Left ventricle myocardium inferior (tissue), 1 donor: ENCODE measurements around the gene COBL. TPM values are rescaled to one million over a fixed set of nuclear protein-coding genes. Genes with fewer than 3 reads are reported as not detected.
A peak's percentile ranks its signal among the peaks of the same experiment; 100 is the strongest.

Experiments used
- DNase-seq: peaks from one replicate; pipeline ENCODE4 v3.0.0-alpha.2; 2020
- H3K27ac ChIP-seq: fragments of 200-600 bp; replicated peaks from 2 replicates; pipeline ENCODE4 v1.8.0; 2021
- H3K27me3 ChIP-seq: fragments of 200-600 bp; 2 replicates; pipeline ENCODE4 v1.8.0; 2021; ENCODE audit warnings: low read depth
- H3K36me3 ChIP-seq: fragments of 200-600 bp; 2 replicates; pipeline ENCODE4 v1.8.0; 2021
- H3K4me1 ChIP-seq: fragments of 200-600 bp; 2 replicates; pipeline ENCODE4 v1.8.0; 2021
- H3K4me3 ChIP-seq: fragments of 200-600 bp; 2 replicates; pipeline ENCODE4 v1.8.0; 2021; ENCODE audit warnings: mild to moderate bottlenecking, moderate library complexity
- H3K9me3 ChIP-seq: fragments of 200-600 bp; replicated peaks from 2 replicates; pipeline ENCODE4 v1.8.0; 2021
- intact Hi-C: fragments of 100-400 bp; cut with micrococcal nuclease; formaldehyde crosslinking; loops from one replicate; pipeline ENCODE4 v1.11.0; 2022
- total RNA-seq: library from RNA; stranded (reverse); fragmentation: NEBNext Ultra II Directional; extraction: Animal tissue kit (Norgen Biotek cat#: 25700); gene quantifications from one replicate; pipeline ENCODE4 v1.2.1, GENCODE V29; 2021
- TF ChIP-seq, protein P1 (sequence below): fragments of 200-600 bp; IDR thresholded peaks from 2 replicates; pipeline ENCODE4 v1.8.0; 2021; ENCODE audit warnings: antibody characterized with exemption, mild to moderate bottlenecking, borderline replicate concordance
- donor health status: DM: no; HTN: yes; CAD: no; lungs with severe emphysema.

Gene COBL
- total RNA-seq, 1 donor from 2014 or later = 77.1 TPM

DNA sequence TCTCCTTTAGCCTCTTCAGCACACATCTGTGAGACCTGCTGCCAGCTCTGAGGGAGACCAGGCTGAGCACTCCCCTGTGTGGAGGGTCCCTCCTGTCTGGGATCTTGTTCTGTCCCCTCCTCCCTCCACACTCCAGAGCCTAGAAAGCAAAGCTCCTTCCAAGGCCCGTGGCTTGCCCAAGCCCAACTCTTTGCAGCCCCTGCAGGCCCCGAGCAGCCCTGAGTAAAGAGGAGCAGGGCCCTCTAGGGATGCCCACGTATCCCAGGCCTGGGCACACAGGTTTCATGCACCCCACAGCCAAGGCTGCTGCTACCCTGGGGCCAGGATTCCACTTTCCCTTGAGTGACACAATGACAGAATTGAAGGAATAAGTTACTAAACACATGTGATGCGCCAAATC is 24.0 kb downstream of the COBL start:
- intact Hi-C loops = no loop called here
- TF ChIP-seq, protein P1, sequence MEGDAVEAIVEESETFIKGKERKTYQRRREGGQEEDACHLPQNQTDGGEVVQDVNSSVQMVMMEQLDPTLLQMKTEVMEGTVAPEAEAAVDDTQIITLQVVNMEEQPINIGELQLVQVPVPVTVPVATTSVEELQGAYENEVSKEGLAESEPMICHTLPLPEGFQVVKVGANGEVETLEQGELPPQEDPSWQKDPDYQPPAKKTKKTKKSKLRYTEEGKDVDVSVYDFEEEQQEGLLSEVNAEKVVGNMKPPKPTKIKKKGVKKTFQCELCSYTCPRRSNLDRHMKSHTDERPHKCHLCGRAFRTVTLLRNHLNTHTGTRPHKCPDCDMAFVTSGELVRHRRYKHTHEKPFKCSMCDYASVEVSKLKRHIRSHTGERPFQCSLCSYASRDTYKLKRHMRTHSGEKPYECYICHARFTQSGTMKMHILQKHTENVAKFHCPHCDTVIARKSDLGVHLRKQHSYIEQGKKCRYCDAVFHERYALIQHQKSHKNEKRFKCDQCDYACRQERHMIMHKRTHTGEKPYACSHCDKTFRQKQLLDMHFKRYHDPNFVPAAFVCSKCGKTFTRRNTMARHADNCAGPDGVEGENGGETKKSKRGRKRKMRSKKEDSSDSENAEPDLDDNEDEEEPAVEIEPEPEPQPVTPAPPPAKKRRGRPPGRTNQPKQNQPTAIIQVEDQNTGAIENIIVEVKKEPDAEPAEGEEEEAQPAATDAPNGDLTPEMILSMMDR = no peak
- H3K36me3 ChIP-seq = no peaks in the 10 kb centered on the region
- no peaks in the 10 kb centered on the region for H3K27me3 ChIP-seq
- no peak for DNase-seq
- no peaks in the 10 kb centered on the region for H3K9me3 ChIP-seq
- peaks cover 64% of the 10 kb centered on the region for H3K4me1 ChIP-seq
- no peak overlapping the region for H3K4me3 ChIP-seq
- peak overlapping the region; percentile 14 for H3K27ac ChIP-seq

DNA sequence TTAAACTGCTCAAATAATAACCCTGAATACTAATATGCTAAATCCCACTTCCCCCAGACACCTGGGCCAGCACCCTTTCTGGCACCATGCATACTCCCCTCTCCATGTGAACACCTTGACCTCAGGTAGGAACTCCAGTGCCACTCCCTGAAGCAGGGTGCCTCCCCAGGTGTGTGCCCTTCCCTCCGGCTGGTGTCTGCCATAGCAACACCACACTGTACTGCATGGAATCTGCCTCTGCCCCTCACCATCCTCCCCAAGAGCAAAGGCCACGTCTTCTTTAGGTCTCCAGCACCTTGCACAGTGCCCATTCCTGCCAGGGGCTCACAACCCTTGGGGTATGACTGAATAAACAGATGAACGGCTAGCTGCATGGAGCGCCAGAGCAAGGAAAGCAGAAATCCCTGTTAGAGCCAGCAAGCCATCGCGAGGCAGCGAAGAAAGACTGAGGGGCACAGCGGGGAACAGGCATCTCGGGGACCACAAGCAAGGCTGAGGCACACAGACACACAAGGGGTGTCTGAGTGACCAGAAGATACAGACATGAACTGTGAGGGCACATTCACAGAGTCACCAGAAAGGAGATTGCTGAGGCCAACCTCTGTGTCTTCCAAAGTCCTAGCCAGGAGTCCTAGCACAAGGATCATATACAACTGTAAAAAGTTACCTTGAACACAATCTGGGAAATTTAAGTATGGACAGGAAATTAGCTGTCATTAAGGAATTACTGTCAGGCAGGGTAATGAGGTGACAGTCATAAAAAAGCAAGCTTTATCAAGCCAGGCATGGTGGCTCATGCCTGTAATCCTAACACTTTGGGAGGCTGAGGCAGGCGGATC is 25.7 kb downstream of the COBL start:
- peak overlapping the region; percentile 88 for H3K27ac ChIP-seq
- TF ChIP-seq, protein P1 = no peak
- H3K36me3 ChIP-seq = no peaks in the 10 kb centered on the region
- H3K9me3 ChIP-seq = no peaks in the 10 kb centered on the region
- DNase-seq = no peak
- no peak overlapping the region for H3K4me3 ChIP-seq
- H3K27me3 ChIP-seq = no peaks in the 10 kb centered on the region
- H3K4me1 ChIP-seq = peaks cover 56% of the 10 kb centered on the region
- intact Hi-C loops = no loop called here

DNA sequence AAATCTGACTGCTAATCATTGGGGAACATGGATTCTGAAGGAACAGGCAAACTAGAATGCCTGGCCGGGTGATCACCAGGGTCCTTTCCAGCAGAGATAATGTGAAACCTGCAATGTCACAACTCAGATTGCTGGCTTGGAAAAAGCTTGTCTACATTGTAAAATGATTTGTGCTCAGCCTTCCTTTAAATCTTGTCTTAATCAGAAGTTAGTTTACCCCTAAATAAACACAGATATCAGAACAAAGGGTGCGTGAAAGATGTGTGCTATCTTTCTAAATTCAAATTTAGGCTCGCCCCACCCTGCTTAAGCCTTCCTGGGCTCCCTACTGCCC is 26.3 kb downstream of the COBL start:
- no peaks in the 10 kb centered on the region for H3K9me3 ChIP-seq
- H3K4me3 ChIP-seq = peak overlapping the region; percentile 55
- H3K36me3 ChIP-seq = no peaks in the 10 kb centered on the region
- peaks cover 50% of the 10 kb centered on the region for H3K4me1 ChIP-seq
- no peaks in the 10 kb centered on the region for H3K27me3 ChIP-seq
- TF ChIP-seq, protein P1 = no peak
- intact Hi-C loops = no loop called here
- H3K27ac ChIP-seq = peak overlapping the region; percentile 88
- no peak for DNase-seq

DNA sequence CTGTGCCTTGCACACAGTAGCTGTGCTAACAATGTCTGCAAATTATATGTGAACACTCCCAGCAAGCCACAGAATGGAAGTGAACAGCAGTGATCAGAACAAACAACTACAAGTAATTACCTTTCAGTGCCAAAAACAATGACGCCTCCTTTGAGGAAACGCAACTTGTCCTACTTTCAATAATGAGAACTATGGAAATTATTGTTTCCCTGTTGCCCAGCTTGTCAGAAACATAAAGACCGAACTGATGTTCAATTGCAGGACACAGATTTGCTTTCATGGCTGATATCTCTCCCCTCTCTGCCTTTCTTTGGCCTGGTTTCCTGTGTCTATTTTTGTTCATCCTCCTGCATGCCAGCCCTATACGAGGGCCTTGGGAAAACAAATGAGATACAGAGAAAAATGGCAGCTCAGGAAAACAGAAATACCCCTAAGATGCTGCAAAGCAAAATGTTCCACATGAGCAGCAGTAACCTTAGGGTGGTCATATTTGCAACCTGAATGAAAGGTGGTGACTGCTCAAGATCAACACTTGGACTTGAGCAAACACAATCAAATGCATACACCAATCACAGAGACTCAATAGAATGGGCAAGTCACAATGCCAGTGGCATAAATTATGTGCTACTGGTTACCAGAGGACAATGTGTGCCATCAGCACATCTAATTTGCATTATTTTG is 26.8 kb downstream of the COBL start:
- H3K4me1 ChIP-seq = peaks cover 44% of the 10 kb centered on the region
- intact Hi-C loops = no loop called here

GRCh38 chr7:51288896-51289622 is 27.6 kb downstream of the COBL start:
- H3K9me3 ChIP-seq = peaks cover 5% of the 10 kb centered on the region
- DNase-seq = no peak
- H3K27me3 ChIP-seq = no peaks in the 10 kb centered on the region
- intact Hi-C loops = no loop called here
- peak overlapping the region; percentile 55 for H3K4me3 ChIP-seq
- peaks cover 44% of the 10 kb centered on the region for H3K4me1 ChIP-seq
- H3K27ac ChIP-seq = peak overlapping the region; percentile 88
- no peaks in the 10 kb centered on the region for H3K36me3 ChIP-seq
- TF ChIP-seq, protein P1 = no peak

More for the DNA sequence above, 26.8 kb downstream of the COBL start:
- Histone ChIP-seq H3K36me3 (no peaks in the 10 kb centered on the region), H3K27me3 (no peaks in the 10 kb centered on the region), H3K9me3 (no peaks in the 10 kb centered on the region), H3K4me3 (peak overlapping the region; percentile 55), H3K27ac (peak overlapping the region; percentile 88)
- no peak for DNase-seq
- TF ChIP-seq, protein P1 = no peak
